ENCODE measurements around the gene SYNDIG1.

GRCh38 chr20:24567508-24567907 is 98.1 kb downstream of the SYNDIG1 start:
- TF ChIP-seq CTCF (IDR thresholded peaks at IDR 0.05) = no peak
- TF ChIP-seq SMC3 (IDR thresholded peaks at IDR 0.05) = no peak
- TF ChIP-seq POLR2A (IDR thresholded peaks at IDR 0.05; ENCODE audit: low read length) = no peak
- TF ChIP-seq HOXB13 (CRISPR knock-in tag; IDR thresholded peaks at IDR 0.05; ENCODE audit: low read depth) = no peak
- no peak for TF ChIP-seq CEBPB (IDR thresholded peaks at IDR 0.05)
- TF ChIP-seq PBX3 (IDR thresholded peaks at IDR 0.05) = no peak
- TF ChIP-seq SREBF2 (IDR thresholded peaks at IDR 0.05) = no peak
- TF ChIP-seq E2F6 (IDR thresholded peaks at IDR 0.05; ENCODE audit: borderline replicate concordance, low read depth) = no peak
- TF ChIP-seq JUNB (IDR thresholded peaks at IDR 0.05) = no peak
- no peak for TF ChIP-seq NR3C1 (IDR thresholded peaks at IDR 0.05)
- no peak for TF ChIP-seq RAD21 (conservative IDR thresholded peaks at IDR 0.05 in 1 of 2, IDR thresholded peaks at IDR 0.05 in 1 of 2)
- TF ChIP-seq MAX (IDR thresholded peaks at IDR 0.05) = no peak
- no peak for TF ChIP-seq POLR2AphosphoS2 (conservative IDR thresholded peaks at IDR 0.05; ENCODE audit: low read length)
